ENCODE data around the gene GLOD5. TPM values are rescaled to one million over a fixed set of nuclear protein-coding genes. Genes with fewer than 3 reads are reported as not detected.

GLOD5 gene
- not detected in 2 replicates for total RNA-seq

GRCh38 chrX:48761674-48762471 is at the start of gene GLOD5:
Gene GLOD5, plus strand, starts transcription at chrX:48761747. Its CDS starts 44 bp downstream, at chrX:48761791.

GRCh38 chrX:48786341-48786800 is 24.8 kb downstream of the GLOD5 start, which contains the start of gene GATA1:
Gene GATA1, plus strand, starts transcription at chrX:48786590. Its CDS starts 4,520 bp downstream, at chrX:48791110.

GRCh38 chrX:48801280-48802088 is 39.9 kb downstream of the GLOD5 start, which contains the start of gene HDAC6:
Gene HDAC6, plus strand, starts transcription at chrX:48802067. Its CDS starts 626 bp downstream, at chrX:48802693.

Other genes with a start within 250 kb of the GLOD5 start
- 19.4 and 23.3 TPM in 2 replicates for gene EBP, start 239.9 kb upstream of the GLOD5 start, total RNA-seq
- 9.8 and 11.5 TPM in 2 replicates for gene TBC1D25, start 222.0 kb upstream of the GLOD5 start, total RNA-seq
- 40.5 and 60.7 TPM in 2 replicates for gene RBM3, start 187.3 kb upstream of the GLOD5 start, total RNA-seq
- 117 and 134 TPM in 2 replicates for gene WDR13, start 164.3 kb upstream of the GLOD5 start, total RNA-seq
- 0.13 TPM in 2 replicates for gene WAS, start 77.9 kb upstream of the GLOD5 start, total RNA-seq
- gene SUV39H1, start 65.0 kb upstream of the GLOD5 start, total RNA-seq = 2.3 and 2.9 TPM in 2 replicates
- not detected in 2 replicates for gene GATA1, start 24.8 kb downstream of the GLOD5 start, total RNA-seq
- 39.1 and 42.2 TPM in 2 replicates for gene HDAC6, start 40.3 kb downstream of the GLOD5 start, total RNA-seq
- 0.13 TPM in 1 of 2 replicates, not detected in the other for gene ERAS, start 64.8 kb downstream of the GLOD5 start, total RNA-seq
- gene PCSK1N, start 73.9 kb downstream of the GLOD5 start, total RNA-seq = 0.46 and 10.7 TPM in 2 replicates
- gene TIMM17B, start 136.0 kb downstream of the GLOD5 start, total RNA-seq = 18.1 and 20.5 TPM in 2 replicates
- gene PQBP1, start 136.2 kb downstream of the GLOD5 start, total RNA-seq = 33.8 and 36.0 TPM in 2 replicates
- 18.2 and 19.7 TPM in 2 replicates for gene SLC35A2, start 149.9 kb downstream of the GLOD5 start, total RNA-seq
- gene PIM2, start 157.3 kb downstream of the GLOD5 start, total RNA-seq = 4.7 and 9.1 TPM in 2 replicates
- 40.3 and 40.5 TPM in 2 replicates for gene OTUD5, start 195.9 kb downstream of the GLOD5 start, total RNA-seq
- 2.3 and 2.8 TPM in 2 replicates for gene KCND1, start 210.1 kb downstream of the GLOD5 start, total RNA-seq
- gene GRIPAP1, start 240.5 kb downstream of the GLOD5 start, total RNA-seq = 22.3 and 24.3 TPM in 2 replicates